Activated CD4-positive, alpha-beta memory T cell treated with anti-CD3 and anti-CD28 coated beads for 36 hours (primary cell): Measurements from ENCODE around the gene TOP1. TPM values are rescaled to one million over a fixed set of nuclear protein-coding genes. Genes with fewer than 3 reads are reported as not detected.

Source experiments
- CTCF ChIA-PET: fragments of 350-600 bp; sonication (Branson Sonifier 250); formaldehyde crosslinking; loops from one replicate; lab custom pipeline; 2021; ENCODE audit warnings: antibody characterized with exemption, inconsistent platforms; lab: Charles Lee
- POLR2A ChIA-PET: fragments of 350-600 bp; sonication (Branson Sonifier 250); formaldehyde crosslinking; loops from one replicate; lab custom pipeline; 2021; ENCODE audit warnings: antibody characterized with exemption; lab: Charles Lee
- DNase-seq: peaks from one replicate; pipeline ENCODE4 v3.0.0-alpha.2; 2020
- H3K27ac Mint-ChIP-seq: one replicate; pipeline ENCODE4 v1.8.0; 2021; ENCODE audit warnings: mixed read lengths
- H3K27me3 Mint-ChIP-seq: one replicate; pipeline ENCODE4 v1.8.0; 2021; ENCODE audit warnings: mixed read lengths
- H3K36me3 Mint-ChIP-seq: one replicate; pipeline ENCODE4 v1.8.0; 2021; ENCODE audit warnings: mixed read lengths
- H3K4me1 Mint-ChIP-seq: one replicate; pipeline ENCODE4 v1.8.0; 2021; ENCODE audit warnings: low read depth, mixed read lengths
- H3K4me3 Mint-ChIP-seq: one replicate; pipeline ENCODE4 v1.8.0; 2021; ENCODE audit warnings: mild to moderate bottlenecking, mixed read lengths
- H3K9me3 Mint-ChIP-seq: one replicate; pipeline ENCODE4 v1.8.0; 2021; ENCODE audit warnings: mixed read lengths
- intact Hi-C: fragments of 100-400 bp; cut with micrococcal nuclease; formaldehyde crosslinking; loops from one replicate; pipeline ENCODE4 v1.15.1; 2023
- total RNA-seq, 2 experiments: library from RNA; stranded (reverse); gene quantifications; one replicate each; pipeline ENCODE4 v1.2.3, GENCODE V29; 2021

TOP1 gene
- total RNA-seq, 2 experiments from 2014 or later = 128 TPM

DNA sequence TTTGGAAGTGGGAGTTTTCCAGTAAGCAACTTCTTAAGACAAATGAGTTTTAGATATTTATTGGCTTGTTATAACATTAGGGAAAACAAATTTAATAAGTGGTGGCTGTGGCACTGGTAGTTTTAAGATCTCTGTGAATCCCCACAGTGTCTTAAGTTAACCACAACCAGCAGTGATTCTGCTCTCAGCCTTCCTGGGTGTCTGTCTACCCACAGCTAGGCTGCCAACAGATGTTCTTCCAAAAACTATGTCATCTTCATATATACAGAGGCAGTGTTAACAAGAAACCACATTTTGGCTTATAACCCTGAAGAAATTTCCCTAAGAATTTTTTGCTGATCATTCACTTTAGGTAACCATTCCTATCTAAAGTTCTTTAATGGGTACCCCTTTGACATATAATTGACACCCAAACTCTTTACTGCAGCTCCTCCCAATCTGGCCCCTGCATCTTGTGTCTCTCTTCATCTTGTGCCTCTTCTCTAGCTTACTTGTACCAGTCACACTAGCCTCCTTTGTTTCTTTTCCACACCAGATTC is 52.7 kb downstream of the TOP1 start:
- Mint-ChIP-seq H3K4me3 (no peak overlapping the region), H3K27me3 (no peaks in the 10 kb centered on the region), H3K36me3 (peaks cover 60% of the 10 kb centered on the region), H3K9me3 (no peaks in the 10 kb centered on the region), H3K4me1 (peaks cover 38% of the 10 kb centered on the region), H3K27ac (peak overlapping the region; percentile 2)
- DNase-seq = no peak
- intact Hi-C loops = no loop called here
- CTCF ChIA-PET = interaction anchor here (0.7 to 3.1 kb wide), 3 partner anchors 13 to 91 kb away, joined by 3 to 13 read pairs (median 5); no protein-coding TSS in a partner anchor
- POLR2A ChIA-PET = interaction anchor here (0.8 kb wide), 1 partner anchor 16 kb away, joined by 3 read pairs; no protein-coding TSS in a partner anchor

DNA sequence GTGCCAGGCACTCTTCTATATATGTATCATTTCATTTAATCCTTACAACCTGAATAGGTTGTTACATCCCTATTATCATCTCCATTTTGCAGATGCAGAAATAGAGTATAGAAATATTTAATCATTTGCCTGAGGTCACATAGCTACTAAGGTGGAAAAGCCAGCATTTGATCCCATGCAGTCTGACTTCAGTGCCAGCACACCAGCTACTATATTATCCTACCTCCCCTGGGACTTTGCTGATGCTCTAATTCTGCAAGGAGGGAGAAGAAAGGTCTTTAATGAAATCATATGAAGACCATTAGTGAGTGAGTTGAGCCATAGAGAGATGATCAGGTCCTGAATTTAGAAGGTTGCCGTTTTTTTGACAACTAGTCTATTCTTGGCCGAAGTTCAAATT is 53.7 kb downstream of the TOP1 start:
- H3K27ac Mint-ChIP-seq = no peak overlapping the region
- no peak overlapping the region for H3K4me3 Mint-ChIP-seq
- POLR2A ChIA-PET = interaction anchor here (0.6 to 0.8 kb wide), 2 partner anchors 15 to 29 kb away, joined by 3 read pairs; no protein-coding TSS in a partner anchor
- H3K36me3 Mint-ChIP-seq = peaks cover 59% of the 10 kb centered on the region
- CTCF ChIA-PET = interaction anchor here (3.1 kb wide), 1 partner anchor 13 kb away, joined by 13 read pairs; no protein-coding TSS in a partner anchor
- no peak for DNase-seq
- no peaks in the 10 kb centered on the region for H3K27me3 Mint-ChIP-seq
- peaks cover 37% of the 10 kb centered on the region for H3K4me1 Mint-ChIP-seq
- intact Hi-C loops = no loop called here
- H3K9me3 Mint-ChIP-seq = no peaks in the 10 kb centered on the region

DNA sequence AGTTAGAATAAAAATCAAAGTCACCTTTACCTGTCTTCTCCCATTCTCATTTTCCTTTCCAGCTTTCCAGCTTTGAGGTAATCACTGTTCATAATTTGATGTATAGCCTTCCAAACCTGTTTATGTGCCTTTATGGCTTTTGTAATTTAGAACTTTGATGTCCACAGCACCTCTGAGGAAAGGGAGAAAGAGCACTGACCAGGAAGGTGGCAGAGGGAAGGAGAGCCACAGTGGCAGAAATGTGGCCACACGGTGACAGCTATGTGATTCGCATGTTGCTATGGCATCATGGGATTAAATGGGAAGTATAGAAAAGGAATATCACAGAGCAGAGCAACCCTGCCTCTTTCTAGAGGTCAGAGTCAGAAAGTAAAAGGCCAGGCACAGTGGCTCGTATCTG is 57.0 kb downstream of the TOP1 start:
- Mint-ChIP-seq H3K27me3 (no peaks in the 10 kb centered on the region), H3K9me3 (no peaks in the 10 kb centered on the region), H3K4me1 (peaks cover 21% of the 10 kb centered on the region), H3K27ac (peak overlapping the region; percentile 60), H3K4me3 (no peak overlapping the region), H3K36me3 (peaks cover 60% of the 10 kb centered on the region)
- intact Hi-C loops = no loop called here
- CTCF ChIA-PET = interaction anchor here (0.8 to 17.8 kb wide), 4 partner anchors 9 to 117 kb away, joined by 3 to 373 read pairs (median 8); no protein-coding TSS in a partner anchor
- POLR2A ChIA-PET = no interaction called here
- no peak for DNase-seq

DNA sequence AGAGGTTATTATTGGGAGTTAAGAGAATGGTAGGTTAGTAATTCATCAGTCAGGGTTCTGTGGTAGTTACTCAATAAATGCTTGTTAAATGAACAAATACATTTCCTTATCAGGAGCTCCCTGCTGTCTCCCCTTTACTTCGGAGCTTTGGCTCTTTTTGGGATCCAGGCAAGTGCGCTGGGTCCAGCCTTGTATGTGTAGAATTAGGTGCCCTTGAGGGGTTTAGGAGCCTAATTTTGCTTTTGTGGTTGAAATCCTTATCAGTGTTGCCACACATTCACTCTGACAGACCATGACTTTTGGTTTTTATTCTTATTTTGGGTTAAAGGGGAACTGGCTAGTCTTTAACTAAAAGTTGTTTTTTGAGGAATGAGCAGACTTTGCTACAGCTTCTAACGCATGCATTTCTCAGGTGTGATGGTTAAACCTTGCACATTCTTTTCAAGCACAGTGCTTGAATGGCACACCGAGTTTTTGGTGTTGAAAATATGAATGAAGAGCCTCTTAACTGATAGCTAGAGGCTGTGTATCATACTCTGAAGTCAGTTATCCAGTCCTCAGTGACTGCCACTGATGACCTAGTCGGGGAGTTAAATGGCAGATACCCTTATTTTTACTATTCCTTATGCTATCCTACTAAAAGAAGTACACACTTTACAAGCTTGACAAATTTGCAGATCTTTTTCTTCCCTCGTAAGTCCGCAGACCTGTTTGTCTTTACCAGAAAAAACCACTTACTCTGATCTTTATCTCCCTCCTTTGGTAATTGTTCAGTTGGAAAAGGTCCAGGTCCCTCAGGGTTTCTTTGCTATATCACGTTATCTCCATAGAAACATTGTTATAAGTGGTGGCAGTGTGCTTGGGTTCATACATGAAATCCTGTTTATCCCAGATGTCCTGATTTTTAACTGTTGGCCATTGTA is 58.0 kb downstream of the TOP1 start:
- H3K36me3 Mint-ChIP-seq = peaks cover 52% of the 10 kb centered on the region
- peak overlapping the region; percentile 28 for H3K27ac Mint-ChIP-seq
- intact Hi-C loops = no loop called here
- no peaks in the 10 kb centered on the region for H3K27me3 Mint-ChIP-seq
- POLR2A ChIA-PET = interaction anchor here (1.4 kb wide), 1 partner anchor 11 kb away, joined by 5 read pairs; no protein-coding TSS in a partner anchor
- H3K4me1 Mint-ChIP-seq = peaks cover 17% of the 10 kb centered on the region
- no peak for DNase-seq
- no peaks in the 10 kb centered on the region for H3K9me3 Mint-ChIP-seq
- CTCF ChIA-PET = interaction anchor here (1.0 to 17.8 kb wide), 7 partner anchors 9 to 253 kb away, joined by 3 to 373 read pairs (median 4); partner anchors contain the start of gene LPIN3
- no peak overlapping the region for H3K4me3 Mint-ChIP-seq

DNA sequence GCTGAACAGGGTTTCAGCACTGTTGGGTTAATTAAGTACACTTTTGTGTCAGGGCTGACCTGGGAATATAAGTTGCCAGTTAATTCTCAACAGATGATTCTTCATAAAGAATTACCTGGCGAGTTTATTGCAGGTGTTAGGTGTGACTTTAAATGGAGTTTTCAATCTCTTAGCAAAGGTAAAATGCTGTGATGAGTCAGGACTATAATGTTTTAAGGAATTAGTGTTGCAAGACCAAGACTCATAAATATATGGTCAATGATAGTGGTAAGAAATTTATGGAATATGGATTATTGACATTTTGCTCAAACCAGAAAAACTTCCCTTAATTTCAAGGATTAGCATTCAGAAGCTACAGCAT is 58.7 kb downstream of the TOP1 start:
- peaks cover 17% of the 10 kb centered on the region for H3K4me1 Mint-ChIP-seq
- peaks cover 54% of the 10 kb centered on the region for H3K36me3 Mint-ChIP-seq
- POLR2A ChIA-PET = interaction anchor here (1.4 kb wide), 1 partner anchor 11 kb away, joined by 5 read pairs; no protein-coding TSS in a partner anchor
- CTCF ChIA-PET = interaction anchor here (1.0 to 17.8 kb wide), 6 partner anchors 8 to 252 kb away, joined by 3 to 373 read pairs (median 4); partner anchors contain the start of gene LPIN3
- H3K4me3 Mint-ChIP-seq = no peak overlapping the region
- H3K9me3 Mint-ChIP-seq = no peaks in the 10 kb centered on the region
- no peak for DNase-seq
- no peaks in the 10 kb centered on the region for H3K27me3 Mint-ChIP-seq
- intact Hi-C loops = no loop called here
- H3K27ac Mint-ChIP-seq = peak overlapping the region; percentile 28

DNA sequence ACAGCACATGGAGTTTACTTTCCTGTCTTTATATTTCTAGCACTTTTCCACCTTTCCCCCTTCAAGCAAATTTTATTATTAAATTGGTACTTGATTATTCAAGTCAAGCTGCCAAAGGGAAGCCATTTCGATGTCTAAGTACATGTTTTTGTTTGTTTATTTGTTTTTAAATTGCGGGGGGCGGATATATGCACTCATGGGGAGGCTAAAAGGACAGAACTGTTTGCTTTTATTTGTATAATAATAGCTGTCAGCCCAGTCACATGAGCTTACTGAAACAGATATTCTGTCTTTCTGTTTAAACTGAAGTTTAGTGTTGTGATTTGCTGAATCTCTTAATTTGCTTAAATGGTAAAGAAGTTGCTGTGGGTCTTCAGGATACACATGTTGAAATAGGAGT is 59.2 kb downstream of the TOP1 start:
- CTCF ChIA-PET = interaction anchor here (1.4 to 17.8 kb wide), 3 partner anchors 49 to 252 kb away, joined by 4 to 373 read pairs (median 4); partner anchors contain the start of gene LPIN3
- H3K4me3 Mint-ChIP-seq = no peak overlapping the region
- peaks cover 17% of the 10 kb centered on the region for H3K4me1 Mint-ChIP-seq
- H3K27me3 Mint-ChIP-seq = no peaks in the 10 kb centered on the region
- H3K36me3 Mint-ChIP-seq = peaks cover 55% of the 10 kb centered on the region
- DNase-seq = no peak
- intact Hi-C loops = no loop called here
- H3K9me3 Mint-ChIP-seq = no peaks in the 10 kb centered on the region
- H3K27ac Mint-ChIP-seq = no peak overlapping the region
- POLR2A ChIA-PET = no interaction called here

DNA sequence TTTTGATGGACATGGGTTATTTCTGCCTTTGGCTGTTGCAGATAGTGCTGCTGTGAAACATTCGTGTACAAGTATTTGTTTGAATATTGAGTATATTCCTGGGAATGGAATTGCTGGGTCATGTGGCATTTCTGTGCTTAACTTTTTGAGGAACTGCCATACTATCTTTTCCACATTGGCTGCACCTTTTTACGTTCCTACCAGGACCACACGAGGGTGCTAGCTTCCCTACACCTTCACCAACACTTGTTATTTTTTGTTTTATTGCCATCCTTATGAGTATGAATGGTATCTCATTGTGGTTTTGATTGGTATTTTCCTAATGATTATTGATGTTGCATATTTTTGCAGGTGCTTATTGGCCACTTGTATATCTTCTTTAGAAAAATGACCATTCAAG is 60.9 kb downstream of the TOP1 start:
- H3K27ac Mint-ChIP-seq = no peak overlapping the region
- POLR2A ChIA-PET = no interaction called here
- intact Hi-C loops = no loop called here
- no peaks in the 10 kb centered on the region for H3K27me3 Mint-ChIP-seq
- no peaks in the 10 kb centered on the region for H3K9me3 Mint-ChIP-seq
- H3K4me3 Mint-ChIP-seq = no peak overlapping the region
- no peak for DNase-seq
- peaks cover 24% of the 10 kb centered on the region for H3K4me1 Mint-ChIP-seq
- H3K36me3 Mint-ChIP-seq = peaks cover 44% of the 10 kb centered on the region
- CTCF ChIA-PET = interaction anchor here (10.1 to 17.8 kb wide), 2 partner anchors 100 to 123 kb away, joined by 139 to 373 read pairs; no protein-coding TSS in a partner anchor

DNA sequence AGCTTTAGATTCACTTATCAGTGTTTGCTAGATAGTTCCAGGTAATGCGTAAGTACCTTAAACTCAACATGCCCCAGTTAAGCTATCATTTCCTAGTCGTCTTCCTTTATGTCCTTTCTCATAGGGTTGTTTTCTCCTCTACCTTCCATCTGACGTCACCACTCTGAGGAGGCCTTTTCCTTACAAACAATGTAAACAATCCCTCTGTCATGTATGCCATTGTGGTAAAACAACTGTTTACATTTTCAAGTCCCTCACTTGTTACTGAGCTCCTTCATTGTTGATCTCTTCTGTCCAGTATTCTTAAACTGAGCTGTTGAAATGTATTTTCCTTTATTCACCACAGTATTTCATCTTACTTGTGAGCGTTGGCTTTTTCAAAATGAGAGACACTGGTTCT is 63.3 kb downstream of the TOP1 start:
- no peak overlapping the region for H3K4me3 Mint-ChIP-seq
- H3K36me3 Mint-ChIP-seq = peaks cover 35% of the 10 kb centered on the region
- POLR2A ChIA-PET = interaction anchor here (0.9 kb wide), 1 partner anchor 16 kb away, joined by 3 read pairs; no protein-coding TSS in a partner anchor
- CTCF ChIA-PET = interaction anchor here (0.6 to 17.8 kb wide), 4 partner anchors 54 to 126 kb away, joined by 3 to 373 read pairs (median 71); no protein-coding TSS in a partner anchor
- no peaks in the 10 kb centered on the region for H3K9me3 Mint-ChIP-seq
- peaks cover 21% of the 10 kb centered on the region for H3K4me1 Mint-ChIP-seq
- intact Hi-C loops = no loop called here
- H3K27ac Mint-ChIP-seq = peak overlapping the region; percentile 53
- no peak for DNase-seq
- no peaks in the 10 kb centered on the region for H3K27me3 Mint-ChIP-seq

DNA sequence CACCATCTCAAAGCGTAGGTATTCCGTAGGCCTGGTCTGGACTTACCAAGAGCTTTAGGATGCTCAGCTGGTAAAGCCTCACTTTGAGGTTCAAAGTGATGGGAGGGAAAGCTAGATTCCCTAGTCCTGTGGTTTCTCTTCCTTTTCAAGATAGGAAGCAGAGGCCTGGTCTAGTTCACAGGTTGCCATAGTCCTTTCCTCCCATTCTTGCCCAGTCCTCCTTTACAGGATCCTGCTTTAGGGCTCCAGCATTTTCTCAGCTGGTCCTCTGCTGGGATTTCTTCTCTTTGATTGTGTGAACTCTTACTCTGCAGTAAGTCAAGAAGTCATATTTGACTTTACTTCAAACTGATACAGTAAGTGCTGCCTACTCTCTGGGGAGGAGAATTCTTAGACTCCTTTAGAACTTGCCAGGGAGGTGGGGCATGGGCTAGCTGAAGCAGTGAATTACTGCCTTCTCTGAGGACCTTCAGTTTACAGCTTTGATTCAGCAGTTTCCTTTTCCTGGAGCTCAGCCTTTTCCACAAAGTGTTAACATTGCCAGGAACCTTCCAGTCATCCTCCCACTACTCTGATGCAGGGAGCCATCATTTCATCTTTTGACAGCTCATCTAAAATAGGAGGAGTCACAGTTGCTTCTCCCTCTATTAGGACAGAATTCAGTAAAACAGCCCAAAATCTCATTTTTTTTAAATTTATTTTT is 65.9 kb downstream of the TOP1 start:
- intact Hi-C loops = loop anchor here (1.0 to 2.0 kb wide), 5 partner anchors 22 to 126 kb away; partner anchors contain the start of gene TOP1
- Mint-ChIP-seq H3K4me3 (no peak overlapping the region), H3K36me3 (peaks cover 47% of the 10 kb centered on the region), H3K27ac (peak overlapping the region; percentile 90), H3K9me3 (no peaks in the 10 kb centered on the region), H3K4me1 (peaks cover 22% of the 10 kb centered on the region), H3K27me3 (no peaks in the 10 kb centered on the region)
- DNase-seq = peak; percentile 67
- ChIA-PET CTCF (interaction anchor here (0.7 to 17.8 kb wide), 43 partner anchors 8 to 246 kb away, joined by 3 to 373 read pairs (median 5); partner anchors contain the start of gene LPIN3), POLR2A (interaction anchor here (0.8 to 1.7 kb wide), 3 partner anchors 21 to 104 kb away, joined by 3 to 6 read pairs (median 5); no protein-coding TSS in a partner anchor)

DNA sequence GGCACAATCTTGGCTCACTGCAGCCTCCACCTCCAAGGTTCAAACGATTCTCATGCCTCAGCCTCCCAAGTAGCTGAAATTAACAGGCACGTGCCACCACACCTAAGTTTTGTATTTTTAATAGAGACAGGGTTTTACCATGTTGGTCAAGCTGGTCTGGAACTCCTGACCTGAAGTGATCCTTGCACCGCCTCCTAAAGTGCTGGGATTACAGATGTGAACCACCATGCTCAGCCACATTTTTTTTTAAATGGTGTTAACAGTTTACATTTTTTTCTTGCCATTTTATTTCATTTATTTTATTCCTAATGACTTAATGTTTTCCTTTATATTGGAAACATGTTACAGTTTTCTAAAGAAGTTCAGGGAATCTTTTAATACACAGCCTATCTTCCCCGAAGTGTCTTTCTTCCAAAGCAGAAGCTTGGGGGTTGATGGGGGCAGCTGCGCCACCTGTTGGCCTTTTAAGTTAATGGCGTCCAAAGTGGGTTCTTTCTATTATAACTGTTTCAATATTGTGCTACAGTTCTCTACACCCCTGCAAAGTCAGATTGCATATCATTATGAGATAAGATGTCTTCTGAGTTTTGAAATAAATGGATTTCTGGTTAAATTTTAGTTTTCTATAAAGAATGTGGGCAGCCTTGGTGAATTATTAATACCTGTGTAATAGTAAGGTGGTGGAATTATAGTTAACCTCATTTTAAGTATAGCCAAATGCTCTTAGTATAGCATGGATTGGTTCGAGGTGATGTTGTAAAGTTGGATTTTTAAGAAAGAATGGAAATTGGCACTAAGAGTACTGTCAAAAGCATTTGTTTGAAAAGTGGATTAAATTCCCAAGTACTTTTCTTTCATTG is 66.7 kb downstream of the TOP1 start:
- peaks cover 55% of the 10 kb centered on the region for H3K36me3 Mint-ChIP-seq
- H3K9me3 Mint-ChIP-seq = no peaks in the 10 kb centered on the region
- CTCF ChIA-PET = interaction anchor here (0.7 to 17.8 kb wide), 45 partner anchors 8 to 245 kb away, joined by 3 to 373 read pairs (median 5); partner anchors contain the start of gene LPIN3
- DNase-seq = peak; percentile 71
- peaks cover 22% of the 10 kb centered on the region for H3K4me1 Mint-ChIP-seq
- intact Hi-C loops = loop anchor here (1.0 to 2.0 kb wide), 4 partner anchors 23 to 127 kb away; partner anchors contain the start of gene TOP1
- peak overlapping the region; percentile 90 for H3K27ac Mint-ChIP-seq
- no peaks in the 10 kb centered on the region for H3K27me3 Mint-ChIP-seq
- POLR2A ChIA-PET = interaction anchor here (0.8 to 1.7 kb wide), 3 partner anchors 22 to 105 kb away, joined by 3 to 6 read pairs (median 5); no protein-coding TSS in a partner anchor
- H3K4me3 Mint-ChIP-seq = no peak overlapping the region
